Vagina (tissue), 2 donors: ENCODE measurements around the gene SMS. TPM values are rescaled to one million over a fixed set of nuclear protein-coding genes. Genes with fewer than 3 reads are reported as not detected.

Experiments used
- DNase-seq, 2 donors: peaks; one replicate each; pipeline ENCODE4 v3.0.0-alpha.2; 2017; ENCODE audit errors: extremely low spot score in 2 of 2
- H3K27ac ChIP-seq: fragments of 200-600 bp; sonication (generic); one replicate; pipeline ENCODE4 v1.5.1; 2019
- H3K27me3 ChIP-seq: fragments of 200-600 bp; sonication (generic); one replicate; pipeline ENCODE4 v1.5.1; 2019
- H3K36me3 ChIP-seq, 2 donors: fragments of 200-600 bp; sonication (generic); one replicate each; pipeline ENCODE4 v1.5.1; 2017 to 2019
- H3K4me1 ChIP-seq: fragments of 200-600 bp; sonication (generic); one replicate; pipeline ENCODE4 v1.5.1; 2019
- H3K4me3 ChIP-seq, 2 donors: fragments of 200-600 bp; sonication (generic); 1 replicate in 1 of 2; 2 replicates in 1 of 2; pipeline ENCODE4 v1.5.1; 2016 to 2019
- H3K9me3 ChIP-seq: fragments of 200-600 bp; sonication (generic); one replicate; pipeline ENCODE4 v1.5.1; 2019
- POLR2A ChIP-seq, 2 donors: fragments of 450-650 bp; IDR thresholded peaks; one replicate each; pipeline ENCODE4 v1.6.1; 2017; ENCODE audit warnings: antibody characterized with exemption in 2 of 2, mild to moderate bottlenecking in 2 of 2, moderate library complexity in 2 of 2
- POLR2AphosphoS5 ChIP-seq, 2 donors: sonication (generic); formaldehyde crosslinking; IDR thresholded peaks; one replicate each; pipeline ENCODE4 v1.9.0; 2017; ENCODE audit warnings: antibody characterized with exemption in 2 of 2, mild to moderate bottlenecking in 2 of 2, low read depth in 1 of 2; ENCODE audit not compliant: insufficient read depth in 1 of 2
- intact Hi-C: fragments of 100-400 bp; cut with DNase I; formaldehyde crosslinking; loops from one replicate; pipeline ENCODE4 v1.15.1; 2023
- total RNA-seq: library from RNA; depleted of rRNA; stranded (reverse); fragments of >200 nt; gene quantifications from one replicate; pipeline ENCODE4 v1.2.3, GENCODE V29; 2016
- TF ChIP-seq, protein P1 (sequence below), 3 experiments: fragments of 450-650 bp in 2 of 3; fragments of 200-600 bp in 1 of 3; sonication (generic) in 1 of 3; IDR thresholded peaks; one replicate each; pipeline ENCODE4 v1.5.1; 2017 to 2019; ENCODE audit warnings: antibody characterized with exemption in 3 of 3, mild to moderate bottlenecking in 2 of 3, moderate library complexity in 2 of 3

Gene SMS
- total RNA-seq, 1 donor from 2014 or later: 36.8 TPM

GRCh38 chrX:22041907-22042530, 101.5 kb downstream of the SMS start:
- H3K4me1 ChIP-seq: no peaks in the 10 kb centered on the region
- H3K36me3 ChIP-seq: no peaks in the 10 kb centered on the region
- H3K9me3 ChIP-seq: no peaks in the 10 kb centered on the region
- no peak overlapping the region for H3K4me3 ChIP-seq
- DNase-seq: no peak
- intact Hi-C loops: no loop called here
- TF ChIP-seq, protein P1, sequence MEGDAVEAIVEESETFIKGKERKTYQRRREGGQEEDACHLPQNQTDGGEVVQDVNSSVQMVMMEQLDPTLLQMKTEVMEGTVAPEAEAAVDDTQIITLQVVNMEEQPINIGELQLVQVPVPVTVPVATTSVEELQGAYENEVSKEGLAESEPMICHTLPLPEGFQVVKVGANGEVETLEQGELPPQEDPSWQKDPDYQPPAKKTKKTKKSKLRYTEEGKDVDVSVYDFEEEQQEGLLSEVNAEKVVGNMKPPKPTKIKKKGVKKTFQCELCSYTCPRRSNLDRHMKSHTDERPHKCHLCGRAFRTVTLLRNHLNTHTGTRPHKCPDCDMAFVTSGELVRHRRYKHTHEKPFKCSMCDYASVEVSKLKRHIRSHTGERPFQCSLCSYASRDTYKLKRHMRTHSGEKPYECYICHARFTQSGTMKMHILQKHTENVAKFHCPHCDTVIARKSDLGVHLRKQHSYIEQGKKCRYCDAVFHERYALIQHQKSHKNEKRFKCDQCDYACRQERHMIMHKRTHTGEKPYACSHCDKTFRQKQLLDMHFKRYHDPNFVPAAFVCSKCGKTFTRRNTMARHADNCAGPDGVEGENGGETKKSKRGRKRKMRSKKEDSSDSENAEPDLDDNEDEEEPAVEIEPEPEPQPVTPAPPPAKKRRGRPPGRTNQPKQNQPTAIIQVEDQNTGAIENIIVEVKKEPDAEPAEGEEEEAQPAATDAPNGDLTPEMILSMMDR (IDR thresholded peaks at IDR 0.05): no peak
- TF ChIP-seq POLR2AphosphoS5 (IDR thresholded peaks at IDR 0.05; ENCODE audit: insufficient read depth in 1 of 2, low read depth in 1 of 2): no peak
- no peak for TF ChIP-seq POLR2A (IDR thresholded peaks at IDR 0.05)
- no peak overlapping the region for H3K27ac ChIP-seq
- no peaks in the 10 kb centered on the region for H3K27me3 ChIP-seq

DNA sequence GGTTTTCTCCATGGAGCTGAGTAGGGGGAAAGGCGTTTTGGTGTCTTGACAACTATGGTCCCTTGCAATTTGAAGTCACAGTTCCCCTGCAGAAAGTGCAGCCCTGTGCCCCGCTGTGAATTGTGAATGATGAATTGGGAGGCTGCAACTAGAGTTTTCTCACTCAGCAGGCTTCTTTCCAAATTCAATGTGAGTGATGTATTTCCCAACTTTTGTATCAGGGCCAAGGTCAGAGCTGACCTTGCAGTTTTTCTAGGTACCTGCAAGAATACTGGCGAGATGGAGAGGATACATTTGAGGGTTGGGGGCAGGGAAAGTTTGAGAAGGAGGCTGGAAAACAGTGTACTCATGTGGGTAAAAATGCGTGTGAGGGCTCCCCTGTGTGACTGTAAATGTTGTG, 103.4 kb downstream of the SMS start:
- TF ChIP-seq POLR2AphosphoS5 (IDR thresholded peaks at IDR 0.05; ENCODE audit: insufficient read depth in 1 of 2, low read depth in 1 of 2) (no peak), POLR2A (IDR thresholded peaks at IDR 0.05) (no peak)
- TF ChIP-seq, protein P1 (IDR thresholded peaks at IDR 0.05): no peak
- no peaks in the 10 kb centered on the region for H3K27me3 ChIP-seq
- no peak overlapping the region for H3K27ac ChIP-seq
- H3K4me3 ChIP-seq: no peak overlapping the region
- intact Hi-C loops: no loop called here
- DNase-seq: no peak
- no peaks in the 10 kb centered on the region for H3K4me1 ChIP-seq
- no peaks in the 10 kb centered on the region for H3K36me3 ChIP-seq
- H3K9me3 ChIP-seq: no peaks in the 10 kb centered on the region

Other genes starting within 250 kb of the SMS start
- not detected for gene SMPX, start 182.6 kb upstream of the SMS start, total RNA-seq
- gene MBTPS2, start 101.1 kb upstream of the SMS start, total RNA-seq: 9.3 TPM
- 0.98 TPM for gene YY2, start 84.7 kb upstream of the SMS start, total RNA-seq
- 0.49 TPM for gene PHEX, start 91.6 kb downstream of the SMS start, total RNA-seq